DMS79 treated with DMSO at 0.1 percent for 48 hours (cell line): ENCODE results near the gene MSX2.

Experiments used
- DNase-seq: peaks from one replicate; lab custom pipeline; 2025; lab: John Stamatoyannopoulos, UW

The MSX2 gene

GRCh38 chr5:174718880-174719610, 5.3 kb upstream of the MSX2 start:
- DNase-seq, result no peak

GRCh38 chr5:174719793-174720611, 4.4 kb upstream of the MSX2 start:
- no peak for DNase-seq

DNA sequence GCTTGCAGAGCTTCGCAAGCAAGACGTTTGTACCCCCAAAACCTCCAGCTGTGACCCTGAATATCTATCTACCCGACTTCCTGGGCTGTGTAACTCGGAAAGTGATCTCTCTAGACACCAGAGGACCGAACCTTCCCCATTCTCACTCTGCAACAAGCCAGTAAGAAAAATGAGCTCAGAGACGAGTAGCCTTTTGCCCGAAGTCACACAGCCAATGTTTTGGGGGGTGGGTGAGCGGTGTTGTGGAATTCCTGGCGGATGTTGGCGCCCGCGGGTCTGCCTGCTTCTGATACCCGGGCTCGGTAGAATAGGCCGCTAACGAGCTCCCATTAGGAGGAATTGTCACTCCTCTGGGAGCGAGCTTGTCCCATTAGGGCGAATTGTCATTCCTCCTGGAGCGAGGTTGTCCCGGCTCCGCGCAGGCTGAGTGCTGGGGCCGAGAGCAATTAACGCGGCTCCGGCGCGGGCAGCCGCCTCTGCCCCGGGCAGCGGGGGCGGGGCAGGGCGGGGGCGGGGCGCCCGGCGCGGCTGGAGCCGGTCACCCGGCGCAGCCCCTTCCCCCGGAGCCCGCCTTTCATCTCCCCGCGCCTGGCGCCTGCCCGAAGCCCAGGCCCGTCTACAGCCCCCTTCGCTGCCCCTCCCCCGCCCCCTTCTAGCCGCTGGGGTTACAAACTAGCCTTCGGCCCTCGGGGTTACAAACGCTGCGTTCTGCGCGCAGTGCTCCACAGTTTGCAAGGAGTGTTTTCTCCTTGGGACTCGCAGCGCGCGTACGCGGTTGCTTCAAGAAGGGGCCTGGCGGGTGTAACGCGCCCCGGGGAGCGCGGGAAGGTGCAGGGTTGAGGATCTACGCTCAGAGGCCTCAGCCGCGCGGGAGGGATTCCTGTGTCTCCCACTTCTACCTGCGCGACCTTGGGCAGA, 3.5 kb upstream of the MSX2 start:
- no peak for DNase-seq

DNA sequence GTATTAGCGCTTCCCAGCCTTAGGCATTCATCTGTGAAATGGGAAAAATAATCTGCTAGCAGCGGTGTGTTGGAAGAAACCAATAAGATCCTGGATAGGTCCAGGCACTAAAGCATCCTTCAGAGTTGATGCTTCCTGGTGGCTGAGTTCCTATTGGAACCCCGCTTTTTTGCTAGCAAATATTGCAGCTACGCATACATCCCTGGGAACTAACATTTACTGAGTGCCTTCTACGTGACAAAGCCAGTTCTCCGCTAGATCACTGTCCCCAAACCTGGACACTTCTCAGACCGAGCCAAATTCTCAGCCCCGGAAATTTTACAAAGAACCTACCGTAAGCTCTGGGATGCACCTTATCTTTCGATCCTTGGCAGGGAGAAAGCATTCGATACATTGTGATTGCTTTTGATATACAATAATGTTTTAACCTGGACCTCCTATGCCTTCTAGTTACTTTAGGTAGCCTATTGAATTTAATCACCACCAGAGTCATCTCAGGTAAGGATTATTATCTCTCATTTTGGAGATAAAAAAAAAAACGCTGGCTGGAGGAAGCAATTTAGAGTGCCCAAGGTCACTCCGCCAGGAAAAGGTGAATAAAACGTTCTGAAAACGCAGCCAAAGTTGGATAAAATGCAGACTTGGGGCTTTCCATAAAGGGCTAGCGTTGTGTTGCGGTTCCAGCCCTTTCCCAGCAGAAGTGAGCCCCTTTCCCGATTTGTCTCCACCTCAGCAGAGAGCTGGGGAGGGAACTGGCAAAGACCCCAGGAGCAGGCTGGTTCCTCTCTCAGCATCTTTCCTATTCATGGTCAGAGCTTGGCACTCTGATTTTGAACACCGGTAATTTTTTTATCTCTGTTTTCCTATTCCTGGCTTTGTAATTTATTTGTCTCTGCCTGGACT, 2.6 kb upstream of the MSX2 start:
- no peak for DNase-seq

- no peak for DNase-seq
These were observed 1.9 kb upstream of the MSX2 start for GRCh38 chr5:174722500-174722899.

GRCh38 chr5:174723315-174723978, 935 bp upstream of the MSX2 start:
- no peak for DNase-seq

DNA sequence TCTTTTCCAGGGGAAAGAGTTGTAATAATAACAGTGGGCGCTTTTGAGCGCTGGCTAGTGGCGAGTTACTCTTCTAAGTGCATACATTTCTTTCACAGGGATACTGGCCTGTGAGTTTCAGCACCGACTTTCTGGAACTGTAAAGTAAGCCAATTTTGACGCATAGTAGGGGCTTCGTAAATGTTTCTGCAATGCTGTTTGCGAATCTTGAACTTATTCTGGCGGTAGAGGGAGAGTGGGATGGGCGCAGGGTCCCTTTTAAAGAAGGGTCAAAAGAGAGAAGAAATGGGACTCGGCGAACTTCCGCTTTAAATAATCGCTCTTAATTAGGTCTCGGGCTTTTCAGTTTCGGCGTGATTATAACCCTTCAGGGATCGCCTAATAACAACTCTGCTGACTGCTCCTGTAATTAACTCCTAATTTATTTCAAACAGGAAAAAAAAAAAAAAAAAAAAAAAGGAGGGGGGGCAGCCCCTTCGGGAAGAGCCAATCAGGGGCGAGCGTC, 351 bp upstream of the MSX2 start:
- no peak for DNase-seq

DNA sequence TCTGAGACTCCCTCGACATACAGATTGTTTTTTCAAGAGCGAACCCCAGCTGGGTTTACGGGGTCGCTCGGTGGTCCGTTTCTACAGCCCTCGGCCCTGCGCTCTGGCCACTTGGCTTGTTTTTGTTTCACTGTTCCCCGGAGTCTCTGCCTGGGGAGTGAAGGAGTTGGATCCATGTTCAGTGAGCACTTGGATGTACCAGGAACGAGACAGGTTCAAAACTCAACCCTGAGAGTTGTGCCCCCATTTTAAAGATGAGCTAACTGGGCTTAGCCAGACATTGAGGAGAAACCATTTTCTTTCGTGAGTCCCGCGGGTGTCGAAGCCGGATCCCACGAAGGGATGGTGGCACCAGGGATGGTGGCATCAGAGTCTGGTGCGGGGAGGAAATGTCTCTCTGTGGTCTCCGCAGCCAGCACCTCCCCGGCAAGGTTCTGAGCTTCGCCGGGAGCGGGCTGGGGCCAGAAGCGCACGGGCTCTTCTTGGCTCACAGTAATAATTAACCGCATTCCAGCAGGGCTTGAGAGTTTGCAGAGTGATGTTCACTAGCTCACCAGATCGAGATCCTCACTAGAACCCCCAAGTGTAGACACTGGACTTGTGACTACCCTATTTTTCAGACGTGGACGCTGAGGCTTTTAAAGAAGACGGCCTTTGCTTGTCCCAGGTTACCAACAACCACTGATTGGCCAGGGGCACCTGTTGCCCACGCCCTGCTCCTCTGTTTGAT, 1.0 kb downstream of the MSX2 start:
- no peak for DNase-seq

DNA sequence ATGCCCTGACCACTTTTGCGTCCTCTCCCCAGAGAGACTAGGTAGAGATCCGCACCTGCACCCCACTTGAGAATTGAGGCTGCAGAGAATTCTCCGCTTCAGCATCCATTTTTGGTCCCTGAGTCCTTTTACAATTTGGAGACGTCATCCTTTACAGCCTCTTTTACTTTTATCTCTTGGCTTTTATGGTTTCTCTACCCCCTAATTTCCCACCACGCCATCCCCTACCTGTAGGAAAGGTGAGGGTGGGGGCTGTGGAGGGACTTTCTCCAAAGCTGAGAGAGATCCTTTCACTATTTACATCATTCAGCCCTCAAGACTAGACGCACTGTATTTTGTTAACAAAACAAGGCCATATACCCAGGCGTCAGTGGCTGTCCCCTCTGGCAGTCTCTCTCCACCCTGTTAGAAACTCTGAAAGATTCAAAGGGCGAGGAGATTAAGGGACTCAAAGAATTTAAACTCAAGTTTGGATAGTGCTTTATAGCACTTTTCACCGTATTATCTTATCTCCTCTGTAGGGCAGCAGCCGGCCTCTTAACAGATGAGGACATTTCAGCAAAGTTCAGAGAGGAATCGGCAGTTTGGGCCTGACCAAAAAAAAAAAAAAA, 1.7 kb downstream of the MSX2 start:
- DNase-seq, result no peak

DNA sequence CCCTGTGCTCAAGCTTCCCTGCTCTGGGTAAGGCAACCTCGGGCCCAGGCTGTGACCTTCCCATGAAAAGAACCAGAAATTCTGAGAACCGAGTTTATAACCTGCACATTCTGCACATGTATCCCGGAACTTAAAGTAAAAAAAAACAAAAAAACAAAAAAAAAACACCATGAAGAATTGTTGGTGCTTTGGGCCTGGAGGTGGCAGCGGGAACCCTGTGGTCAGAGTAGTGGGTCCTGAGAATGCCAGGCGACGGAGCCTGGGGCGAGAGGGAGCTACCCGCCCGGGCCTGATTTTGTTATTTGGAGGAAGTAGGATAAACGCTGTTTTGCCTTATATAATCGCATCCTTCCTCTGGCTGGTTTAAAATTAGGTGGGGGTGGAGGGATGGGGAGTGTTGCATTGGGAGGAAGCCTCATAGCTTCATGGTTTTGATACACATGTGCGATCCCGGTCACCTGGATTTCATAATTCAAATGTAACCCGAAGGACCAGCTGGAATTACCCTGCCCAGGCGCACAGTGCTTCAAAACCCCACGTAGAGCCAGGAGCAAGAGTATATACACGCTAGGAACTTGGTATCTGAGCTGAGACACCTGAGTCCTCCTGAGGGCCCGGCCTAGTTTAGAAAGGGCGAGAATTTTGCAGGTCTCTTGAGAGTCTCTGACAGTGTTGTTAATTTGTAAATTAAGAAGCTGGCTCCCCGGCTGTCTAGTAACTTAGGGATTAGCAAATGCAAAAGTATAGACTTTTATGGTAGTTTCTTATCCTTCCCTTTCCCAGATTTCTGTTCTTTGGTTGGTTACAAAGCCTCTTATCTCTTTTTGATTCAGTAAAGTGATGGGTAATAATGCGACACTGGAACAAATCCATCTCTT, 2.8 kb downstream of the MSX2 start:
- no peak for DNase-seq

DNA sequence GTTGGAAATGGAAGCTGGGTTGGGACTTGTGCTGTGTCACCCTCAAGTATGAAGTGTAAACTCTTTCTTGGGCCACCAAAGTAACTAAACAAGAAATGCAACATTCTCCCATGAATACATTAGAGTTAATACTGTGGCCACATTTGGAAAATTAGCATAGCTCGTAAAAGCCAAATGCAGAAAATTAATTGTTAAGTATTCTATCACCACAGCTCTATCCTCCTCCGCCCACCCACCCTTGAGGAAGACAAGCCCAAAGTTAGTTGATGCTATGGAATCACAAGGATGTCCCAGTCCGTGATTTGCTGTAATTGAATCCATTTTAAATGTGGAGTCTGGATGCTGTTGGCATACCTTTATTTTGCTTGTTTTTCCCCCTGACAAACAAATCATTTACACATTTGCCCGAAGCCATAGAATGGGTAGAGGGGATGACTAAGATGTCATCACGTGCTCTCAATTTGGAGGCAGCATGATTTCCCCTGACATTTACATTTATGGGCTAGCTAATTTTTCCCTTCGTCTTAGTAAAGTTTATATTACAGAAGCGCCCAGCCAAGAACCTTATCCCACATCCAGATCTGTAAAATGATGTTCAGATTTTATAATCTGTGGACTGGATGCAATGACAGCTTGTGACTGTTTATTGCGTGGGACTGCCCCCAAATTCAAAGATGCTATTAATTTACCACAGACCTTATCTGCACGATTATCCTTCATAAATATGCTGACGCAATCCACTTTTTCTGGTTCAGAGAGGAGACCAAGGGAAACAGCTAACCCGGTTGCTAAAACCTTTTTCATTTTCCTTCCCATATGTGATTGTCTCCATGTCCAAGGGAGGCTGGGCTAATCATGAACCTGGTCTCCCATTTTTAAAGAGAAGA, 3.7 kb downstream of the MSX2 start:
- no peak for DNase-seq

DNA sequence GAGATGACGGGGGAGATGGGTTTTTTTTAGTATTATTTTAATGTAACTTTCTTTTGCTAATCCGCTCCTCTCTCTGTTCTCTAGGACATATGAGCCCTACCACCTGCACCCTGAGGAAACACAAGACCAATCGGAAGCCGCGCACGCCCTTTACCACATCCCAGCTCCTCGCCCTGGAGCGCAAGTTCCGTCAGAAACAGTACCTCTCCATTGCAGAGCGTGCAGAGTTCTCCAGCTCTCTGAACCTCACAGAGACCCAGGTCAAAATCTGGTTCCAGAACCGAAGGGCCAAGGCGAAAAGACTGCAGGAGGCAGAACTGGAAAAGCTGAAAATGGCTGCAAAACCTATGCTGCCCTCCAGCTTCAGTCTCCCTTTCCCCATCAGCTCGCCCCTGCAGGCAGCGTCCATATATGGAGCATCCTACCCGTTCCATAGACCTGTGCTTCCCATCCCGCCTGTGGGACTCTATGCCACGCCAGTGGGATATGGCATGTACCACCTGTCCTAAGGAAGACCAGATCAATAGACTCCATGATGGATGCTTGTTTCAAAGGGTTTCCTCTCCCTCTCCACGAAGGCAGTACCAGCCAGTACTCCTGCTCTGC, 4.8 kb downstream of the MSX2 start:
- DNase-seq, result no peak

DNA sequence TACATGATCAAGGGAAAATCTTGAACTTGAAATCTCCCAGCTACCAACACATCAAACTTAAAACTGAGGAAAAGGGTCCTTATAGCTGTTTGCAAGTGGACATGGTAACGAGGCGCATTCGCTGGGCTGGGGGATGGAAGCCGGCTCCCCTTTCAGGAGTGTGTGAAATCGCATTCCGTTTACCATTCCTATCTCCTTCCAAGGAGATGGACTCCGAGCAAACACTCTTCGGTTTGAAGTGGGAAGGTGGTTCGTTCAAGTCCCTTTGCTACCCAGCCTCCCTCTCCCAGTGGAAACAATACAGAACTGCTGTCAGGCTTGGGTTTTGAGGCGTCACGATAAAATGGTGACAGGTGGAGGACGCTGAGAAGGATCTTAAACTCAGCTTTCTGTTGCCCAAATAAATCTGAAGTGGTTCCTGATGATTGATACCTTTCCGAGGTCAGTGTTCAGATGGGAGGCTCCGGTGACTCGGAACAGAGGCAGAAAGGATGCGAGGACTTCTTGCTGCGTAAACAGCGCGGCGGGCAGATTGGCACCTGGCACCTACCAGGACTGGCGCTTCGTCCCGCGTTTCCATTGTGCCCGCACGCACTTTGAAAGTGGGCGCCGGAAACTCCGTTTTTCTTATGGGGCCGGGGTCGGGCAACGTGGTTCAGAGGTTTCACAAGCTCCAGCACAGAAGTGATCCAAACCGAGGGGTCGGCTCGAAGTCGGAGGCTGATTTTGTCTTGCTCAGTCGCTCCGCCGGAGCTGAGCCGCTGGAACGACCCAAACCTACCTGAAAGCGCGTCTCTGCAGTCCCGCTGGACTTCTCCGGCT, 7.0 kb downstream of the MSX2 start:
- no peak for DNase-seq

DNA sequence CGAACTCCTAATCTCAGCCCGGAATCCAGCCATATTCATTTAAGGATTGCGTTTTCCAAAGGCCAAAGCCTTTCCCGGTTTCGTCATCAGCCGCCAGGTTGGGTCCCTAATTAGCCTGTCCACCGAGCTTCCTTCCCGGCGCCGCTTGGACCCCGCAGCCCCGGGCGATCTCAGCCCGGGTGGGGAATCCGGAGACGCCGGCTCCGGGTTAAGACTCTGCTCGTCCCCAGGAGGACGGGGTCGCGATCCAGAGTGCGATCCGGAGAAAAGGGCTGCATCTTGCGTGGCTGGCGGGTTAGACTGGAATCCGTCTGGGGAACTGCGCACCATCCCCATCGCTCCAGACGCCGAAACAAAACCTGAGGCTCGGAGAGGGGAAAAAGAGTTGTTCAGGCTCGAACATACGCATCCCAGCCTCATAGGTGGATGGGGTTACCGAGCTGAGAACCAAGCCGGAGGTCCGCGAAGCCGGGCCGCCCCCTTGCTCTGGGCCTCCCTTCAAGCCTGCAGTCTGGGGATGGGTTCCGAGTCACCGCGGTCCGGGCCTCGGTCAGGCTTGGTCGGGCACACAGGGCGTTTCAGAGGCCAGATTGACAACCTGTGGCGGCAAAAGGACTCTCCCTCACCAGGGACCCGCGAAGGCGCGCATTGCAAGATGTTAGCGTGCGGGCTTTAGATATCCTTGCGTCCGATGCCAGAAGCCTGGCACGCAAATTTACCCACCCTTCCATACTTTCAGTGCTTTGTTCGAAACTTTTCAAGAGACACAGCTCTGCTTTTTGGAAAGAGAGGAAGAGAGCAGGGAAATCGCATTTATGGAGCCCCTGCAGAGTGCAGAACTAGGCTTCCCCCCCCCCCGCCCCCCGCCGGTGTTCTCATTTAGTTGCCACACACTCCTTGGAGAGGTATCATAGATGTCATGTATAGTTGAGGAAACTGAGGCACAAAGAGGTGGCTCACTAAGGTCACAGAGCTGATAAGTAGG, 7.9 kb downstream of the MSX2 start:
- DNase-seq, result no peak
